ENCODE results near the gene NKAPD1. TPM values are rescaled to one million over a fixed set of nuclear protein-coding genes. Genes with fewer than 3 reads are reported as not detected.

NKAPD1 gene
- total RNA-seq, 2 donors from 2014 or later, result 10.2 to 21.0 TPM

- no peak for ATAC-seq (ENCODE audit: insufficient number of reproducible peaks, low FRiP score, low read depth)
- Histone ChIP-seq H3K27me3 (replicated peaks; ENCODE audit: insufficient read depth) (no peaks in the 10 kb centered on the region), H3K36me3 (no peaks in the 10 kb centered on the region), H3K4me3 (no peak overlapping the region), H3K4me1 (ENCODE audit: control insufficient read depth in 1 of 2, low read depth in 2 of 2) (no peaks in the 10 kb centered on the region), H3K27ac (no peak overlapping the region), H3K9me3 (no peaks in the 10 kb centered on the region)
- TF ChIP-seq CTCF (IDR thresholded peaks at IDR 0.05), result no peak
- DNase-seq (ENCODE audit: low spot score), result no peak
Observed at GRCh38 chr11:112129656-112130055, 55.6 kb downstream of the NKAPD1 start.

GRCh38 chr11:112132737-112133136 is 58.6 kb downstream of the NKAPD1 start:
- no peak overlapping the region for H3K27ac ChIP-seq

DNA sequence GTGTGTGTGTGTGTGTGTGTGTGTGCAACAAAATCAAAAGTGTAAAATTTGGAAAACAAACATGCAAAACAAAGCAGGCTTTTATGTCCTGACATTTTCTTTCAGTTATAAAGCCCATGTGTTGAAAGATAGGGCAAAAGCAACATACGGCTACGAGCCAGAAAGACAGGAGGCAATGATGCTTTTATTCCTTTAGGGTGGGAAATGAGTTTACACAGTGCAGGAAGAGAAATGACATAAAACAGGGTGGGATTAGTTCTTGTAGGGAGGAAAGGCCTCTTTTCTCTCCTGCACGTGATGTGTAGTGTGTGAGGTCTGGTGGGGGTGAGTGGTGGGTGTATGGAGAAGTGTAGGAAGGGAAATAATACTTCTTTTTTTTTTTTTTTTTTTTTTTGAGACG is 60.4 kb downstream of the NKAPD1 start:
- Histone ChIP-seq H3K9me3 (no peaks in the 10 kb centered on the region), H3K27ac (no peak overlapping the region), H3K4me3 (no peak overlapping the region), H3K27me3 (replicated peaks; ENCODE audit: insufficient read depth) (no peaks in the 10 kb centered on the region), H3K36me3 (no peaks in the 10 kb centered on the region), H3K4me1 (ENCODE audit: control insufficient read depth in 1 of 2, low read depth in 2 of 2) (no peaks in the 10 kb centered on the region)
- no peak for DNase-seq (ENCODE audit: low spot score)
- TF ChIP-seq CTCF (IDR thresholded peaks at IDR 0.05), result no peak
- ATAC-seq (ENCODE audit: insufficient number of reproducible peaks, low FRiP score, low read depth), result no peak

More at GRCh38 chr11:112132737-112133136, 58.6 kb downstream of the NKAPD1 start:
- no peaks in the 10 kb centered on the region for H3K4me1 ChIP-seq (ENCODE audit: control insufficient read depth in 1 of 2, low read depth in 2 of 2)
- no peaks in the 10 kb centered on the region for H3K36me3 ChIP-seq
- DNase-seq (ENCODE audit: low spot score), result no peak
- no peak for TF ChIP-seq CTCF (IDR thresholded peaks at IDR 0.05)
- H3K27me3 ChIP-seq (replicated peaks; ENCODE audit: insufficient read depth), result no peaks in the 10 kb centered on the region
- no peaks in the 10 kb centered on the region for H3K9me3 ChIP-seq
- ATAC-seq (ENCODE audit: insufficient number of reproducible peaks, low FRiP score, low read depth), result no peak
- H3K4me3 ChIP-seq, result no peak overlapping the region

Other genes with a start within 250 kb of the NKAPD1 start
- gene ALG9, start 202.7 kb upstream of the NKAPD1 start, total RNA-seq, result 10 to 100 TPM; 21.2 to 33.4 TPM
- gene FDXACB1, start 195.1 kb upstream of the NKAPD1 start, total RNA-seq, result 1 to 10 TPM in 1 of 2 donors, under 1 TPM in 1; 0.71 to 1.8 TPM
- gene CFAP68, start 194.8 kb upstream of the NKAPD1 start, total RNA-seq, result 1 to 10 TPM; 1.9 to 9.7 TPM
- 100 to 1,000 TPM; 325 to 387 TPM for gene CRYAB, start 162.5 kb upstream of the NKAPD1 start, total RNA-seq
- 1 to 10 TPM; 2.2 to 3.1 TPM for gene HSPB2, start 161.6 kb upstream of the NKAPD1 start, total RNA-seq
- 1 to 10 TPM in 1 of 2 donors, under 1 TPM in 1; 0.99 to 4.7 TPM for gene C11orf52, start 155.4 kb upstream of the NKAPD1 start, total RNA-seq
- gene DIXDC1, start 137.0 kb upstream of the NKAPD1 start, total RNA-seq, result 10 to 100 TPM; 92.7 to 94.2 TPM
- gene DLAT, start 48.9 kb upstream of the NKAPD1 start, total RNA-seq, result 10 to 100 TPM; 15.6 to 15.9 TPM
- 1 to 10 TPM in 1 of 2 donors, not detected in 1; 2.2 TPM for gene PIH1D2, start 282 bp upstream of the NKAPD1 start, total RNA-seq
- 10 to 100 TPM; 16.0 to 23.8 TPM for gene TIMM8B, start 12.5 kb downstream of the NKAPD1 start, total RNA-seq
- 10 to 100 TPM; 41.8 to 96.4 TPM for gene SDHD, start 12.6 kb downstream of the NKAPD1 start, total RNA-seq
- 10 to 100 TPM; 12.3 to 12.7 TPM for gene IL18, start 89.8 kb downstream of the NKAPD1 start, total RNA-seq
- 1 to 10 TPM in 1 of 2 donors, under 1 TPM in 1; 0.54 to 1.4 TPM for gene TEX12, start 93.1 kb downstream of the NKAPD1 start, total RNA-seq
- gene BCO2, start 101.2 kb downstream of the NKAPD1 start, total RNA-seq, result 10 to 100 TPM in 1 of 2 donors, 1 to 10 TPM in 1; 7.2 to 26.6 TPM
- gene PTS, start 152.1 kb downstream of the NKAPD1 start, total RNA-seq, result 10 to 100 TPM; 22.1 to 27.3 TPM
- gene PLET1, start 186.6 kb downstream of the NKAPD1 start, total RNA-seq, result not detected

Data from thoracic aorta (tissue), 2 donors.